Coronary artery (tissue), 2 donors: ENCODE measurements around the gene CD2AP.

Experiments used
- DNase-seq: peaks from one replicate; pipeline ENCODE4 v3.0.0-alpha.2; 2017; ENCODE audit warnings: low spot score
- H3K27ac ChIP-seq, 2 donors: fragments of 200-600 bp; sonication (generic); one replicate each; pipeline ENCODE4 v1.5.1; 2016 to 2019
- H3K4me3 ChIP-seq: fragments of 200-600 bp; sonication (generic); 2 replicates; pipeline ENCODE4 v1.5.1; 2016; ENCODE audit warnings: mild to moderate bottlenecking, moderate library complexity
- TF ChIP-seq, protein P1 (sequence below): fragments of 200-600 bp; sonication (generic); IDR thresholded peaks from one replicate; pipeline ENCODE4 v1.5.1; 2019; ENCODE audit warnings: antibody characterized with exemption

Gene CD2AP

DNA sequence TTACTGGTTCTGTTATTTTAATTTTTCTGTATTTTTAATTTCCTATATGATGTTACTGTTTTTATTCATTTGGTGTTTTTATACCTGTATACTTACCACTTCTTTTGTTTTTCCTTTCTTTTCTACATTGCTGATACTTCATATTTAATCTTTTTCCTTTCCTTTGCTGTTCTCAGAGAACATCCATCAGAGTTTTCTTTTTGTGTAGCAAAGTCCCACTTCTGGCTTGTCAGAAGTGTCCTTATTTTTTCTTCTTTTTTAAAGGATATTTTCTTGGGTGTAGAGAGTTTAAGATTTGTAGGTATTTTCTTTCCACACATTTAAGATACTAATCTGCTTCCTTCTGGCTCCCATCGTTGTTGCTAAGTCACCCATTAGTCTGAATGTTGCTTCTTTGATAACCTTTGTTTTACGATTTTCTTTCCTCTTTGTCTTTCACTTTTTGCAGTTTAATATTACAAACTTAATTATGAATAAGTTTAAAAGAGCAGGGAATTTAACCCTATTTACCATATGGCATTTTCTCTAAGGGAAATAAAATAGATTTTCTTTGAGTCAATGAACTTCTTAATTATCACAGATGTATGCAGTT, 18.5 kb downstream of the CD2AP start:
- TF ChIP-seq, protein P1, sequence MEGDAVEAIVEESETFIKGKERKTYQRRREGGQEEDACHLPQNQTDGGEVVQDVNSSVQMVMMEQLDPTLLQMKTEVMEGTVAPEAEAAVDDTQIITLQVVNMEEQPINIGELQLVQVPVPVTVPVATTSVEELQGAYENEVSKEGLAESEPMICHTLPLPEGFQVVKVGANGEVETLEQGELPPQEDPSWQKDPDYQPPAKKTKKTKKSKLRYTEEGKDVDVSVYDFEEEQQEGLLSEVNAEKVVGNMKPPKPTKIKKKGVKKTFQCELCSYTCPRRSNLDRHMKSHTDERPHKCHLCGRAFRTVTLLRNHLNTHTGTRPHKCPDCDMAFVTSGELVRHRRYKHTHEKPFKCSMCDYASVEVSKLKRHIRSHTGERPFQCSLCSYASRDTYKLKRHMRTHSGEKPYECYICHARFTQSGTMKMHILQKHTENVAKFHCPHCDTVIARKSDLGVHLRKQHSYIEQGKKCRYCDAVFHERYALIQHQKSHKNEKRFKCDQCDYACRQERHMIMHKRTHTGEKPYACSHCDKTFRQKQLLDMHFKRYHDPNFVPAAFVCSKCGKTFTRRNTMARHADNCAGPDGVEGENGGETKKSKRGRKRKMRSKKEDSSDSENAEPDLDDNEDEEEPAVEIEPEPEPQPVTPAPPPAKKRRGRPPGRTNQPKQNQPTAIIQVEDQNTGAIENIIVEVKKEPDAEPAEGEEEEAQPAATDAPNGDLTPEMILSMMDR: no peak
- H3K4me3 ChIP-seq: no peak overlapping the region
- DNase-seq: no peak
- H3K27ac ChIP-seq: no peak overlapping the region

DNA sequence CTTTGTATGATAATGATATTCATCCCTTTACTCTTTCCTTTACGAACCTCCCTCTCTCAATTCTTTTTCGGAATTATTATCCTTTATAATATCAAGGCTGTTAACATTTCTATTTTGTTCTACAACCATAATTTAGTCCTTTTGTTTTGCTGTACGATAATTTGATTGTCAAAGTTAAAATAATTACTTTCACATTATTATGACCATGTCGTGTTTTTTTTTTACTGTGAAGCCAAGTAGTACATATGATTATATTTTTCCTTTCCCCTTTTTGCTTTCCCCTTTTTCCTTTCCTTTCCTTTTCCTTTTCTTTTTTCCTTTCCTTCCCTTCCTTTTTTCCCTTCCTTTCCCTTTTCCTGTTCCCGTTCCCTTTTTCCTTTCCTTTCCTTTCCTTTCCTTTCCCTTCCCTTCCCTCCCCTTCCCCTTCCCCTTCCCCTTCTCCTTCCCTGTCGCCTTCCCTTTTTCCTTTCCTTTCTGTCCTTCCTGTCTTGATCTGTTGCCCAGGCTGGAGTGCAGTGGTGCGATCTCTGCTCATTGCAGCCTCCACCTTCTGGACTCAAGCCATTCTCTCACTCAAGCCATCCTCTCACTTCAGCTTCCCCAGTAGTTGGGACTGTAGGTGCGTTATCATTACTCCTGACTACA, 19.5 kb downstream of the CD2AP start:
- TF ChIP-seq, protein P1: no peak
- H3K27ac ChIP-seq: no peak overlapping the region
- no peak overlapping the region for H3K4me3 ChIP-seq
- no peak for DNase-seq

DNA sequence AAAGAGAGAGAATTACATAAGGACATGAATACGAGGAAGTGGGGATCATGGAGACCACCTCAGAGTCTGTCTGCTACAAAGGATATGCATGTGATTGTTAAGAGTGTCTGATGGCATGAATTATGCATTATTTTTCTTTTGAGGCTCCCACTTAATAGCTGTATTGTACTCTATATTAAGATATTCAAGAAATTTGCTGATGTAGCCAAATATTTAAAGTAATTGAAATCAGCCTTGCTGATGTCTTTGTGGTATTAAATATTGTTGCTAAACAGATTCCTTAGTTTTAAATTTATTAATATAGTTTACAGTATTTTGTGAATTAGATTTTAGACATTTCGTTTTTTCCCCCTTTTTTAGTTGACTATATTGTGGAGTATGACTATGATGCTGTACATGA, 25.3 kb downstream of the CD2AP start:
- H3K27ac ChIP-seq: no peak overlapping the region
- TF ChIP-seq, protein P1: no peak
- DNase-seq: no peak
- H3K4me3 ChIP-seq: no peak overlapping the region

DNA sequence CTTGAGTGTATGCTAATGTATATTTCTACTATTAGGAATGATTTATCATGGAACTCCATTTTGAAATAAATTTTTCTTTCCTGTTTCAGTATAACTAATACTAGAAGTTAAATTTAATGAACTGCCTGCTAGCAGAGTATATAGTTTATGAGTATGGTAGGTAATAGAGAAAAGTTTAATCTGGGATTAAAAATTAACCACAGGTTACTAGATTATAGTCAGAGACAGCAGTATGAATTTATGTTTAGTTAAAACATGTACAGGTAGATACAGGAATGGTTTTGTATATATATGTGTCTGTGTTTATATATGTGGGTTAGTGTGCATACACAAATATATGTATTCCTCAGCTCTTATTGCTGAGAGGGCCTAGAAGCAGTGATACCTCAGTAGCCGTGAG, 32.3 kb downstream of the CD2AP start:
- no peak for DNase-seq
- H3K27ac ChIP-seq: no peak overlapping the region
- TF ChIP-seq, protein P1: no peak
- H3K4me3 ChIP-seq: no peak overlapping the region

DNA sequence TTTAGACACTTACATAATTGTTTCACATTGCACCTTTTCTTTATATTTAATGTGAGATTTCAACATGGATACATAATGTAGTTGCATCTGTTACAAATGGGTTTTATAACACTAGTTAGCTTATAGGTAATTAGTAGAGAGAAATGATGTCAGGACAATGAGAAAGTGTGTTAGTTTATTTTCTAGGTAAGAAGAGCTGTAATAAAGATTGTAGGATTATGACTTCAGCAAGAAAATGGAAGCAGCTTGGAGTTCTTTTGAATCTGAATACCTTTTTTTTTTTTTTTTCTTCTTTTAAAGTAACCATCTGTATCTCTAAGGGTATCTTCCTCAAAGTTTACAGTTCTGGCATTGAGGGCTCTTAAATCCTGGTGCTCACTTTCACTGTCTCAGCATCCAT, 35.3 kb downstream of the CD2AP start:
- no peak for DNase-seq
- TF ChIP-seq, protein P1: no peak

DNA sequence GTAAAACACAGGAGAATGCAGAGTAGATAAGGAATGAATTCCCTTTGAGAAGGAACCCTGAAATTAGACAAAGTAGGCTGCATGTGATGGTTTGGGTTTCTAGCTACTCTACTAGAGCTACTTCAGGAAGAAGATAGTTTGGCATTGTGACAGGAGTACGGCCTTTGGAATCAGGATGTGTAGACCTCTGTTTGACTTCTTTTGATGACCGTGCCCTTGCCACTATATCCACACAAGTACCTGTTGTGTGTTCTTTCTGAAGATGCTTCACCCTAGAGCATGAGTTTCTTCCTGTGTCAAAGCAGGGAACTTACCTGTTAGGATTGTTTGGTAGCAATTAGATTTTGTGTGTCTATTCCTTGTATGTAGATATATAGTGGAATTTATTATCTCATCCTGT, 41.7 kb downstream of the CD2AP start:
- no peak for DNase-seq
- Histone ChIP-seq H3K4me3 (no peak overlapping the region), H3K27ac (no peak overlapping the region)
- TF ChIP-seq, protein P1: no peak

More for the DNA sequence above, 35.3 kb downstream of the CD2AP start:
- Histone ChIP-seq H3K27ac (no peak overlapping the region), H3K4me3 (no peak overlapping the region)

DNA sequence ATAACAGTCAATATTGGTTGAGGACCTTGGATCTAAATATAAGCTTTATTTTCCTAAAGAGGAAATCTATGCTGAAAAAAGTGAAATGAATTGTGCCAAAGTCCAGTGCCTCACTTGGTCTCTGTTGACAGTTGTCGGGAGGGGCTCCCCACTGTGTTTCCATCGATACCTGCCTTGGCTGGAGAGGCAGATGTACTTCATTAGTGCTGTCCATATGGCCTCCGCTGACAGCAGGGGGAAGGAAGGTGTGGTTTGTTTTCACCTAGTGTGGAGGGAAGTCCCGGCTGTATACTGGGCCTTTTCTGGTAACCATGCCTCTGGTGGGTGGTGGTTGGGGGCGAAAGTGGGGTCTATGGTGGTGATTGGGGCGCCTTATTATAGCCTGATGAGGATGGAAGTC, 42.7 kb downstream of the CD2AP start:
- no peak for DNase-seq
- no peak overlapping the region for H3K4me3 ChIP-seq
- no peak overlapping the region for H3K27ac ChIP-seq
- TF ChIP-seq, protein P1: no peak
